PC-3 (cell line): Measurements from ENCODE around the gene CYREN. TPM values are rescaled to one million over a fixed set of nuclear protein-coding genes. Genes with fewer than 3 reads are reported as not detected.
"Not testable (repeated sequence)": the region's sequence is repeated elsewhere in the genome, so short reads cannot be mapped to it uniquely, and the experiment has no call there.

Source experiments
- ATAC-seq: fragments of 200-7000 bp; cut with Tn5 transposase; 2 replicates; pipeline ENCODE4 v1.9.1; 2020; ENCODE audit warnings: mild to moderate bottlenecking, moderate library complexity
- BruUV-seq: library from RNA; stranded (reverse); fragments of 400-500 nt; replicated peaks from 2 replicates; lab custom pipeline; 2021; lab: Mats Ljungman, UMichigan
- CTCF ChIA-PET: fragments of 300-600 bp; sonication (Branson Sonifier 250); formaldehyde crosslinking; loops from one replicate; lab custom pipeline; 2022; ENCODE audit warnings: antibody characterized with exemption; lab: Charles Lee
- POLR2A ChIA-PET: fragments of 300-600 bp; sonication (Branson Sonifier 250); formaldehyde crosslinking; loops from one replicate; lab custom pipeline; 2022; ENCODE audit warnings: antibody characterized with exemption; ENCODE audit not compliant: unreplicated experiment; lab: Charles Lee
- DNase-seq: peaks from one replicate; pipeline ENCODE4 v3.0.0-alpha.2; 2015
- H2AFZ ChIP-seq: fragments of 300-600 bp; sonication (generic); 2 replicates; pipeline ENCODE4 v1.6.0; 2016; ENCODE audit warnings: antibody characterized with exemption, low read length
- H3F3A ChIP-seq: fragments of 300-600 bp; sonication (generic); one replicate; pipeline ENCODE4 v1.6.0; 2017; ENCODE audit warnings: antibody characterized with exemption, low read length, control low read depth, mild to moderate bottlenecking; ENCODE audit not compliant: unreplicated experiment
- H3K27ac ChIP-seq: fragments of 300-600 bp; sonication (generic); 2 replicates; pipeline ENCODE4 v1.5.1; 2016; ENCODE audit warnings: mild to moderate bottlenecking, low read length
- H3K27me3 ChIP-seq: fragments of 300-600 bp; sonication (generic); 2 replicates; pipeline ENCODE4 v1.6.1; 2016; ENCODE audit warnings: low read length, mixed read lengths
- H3K36me3 ChIP-seq: fragments of 300-600 bp; sonication (generic); 2 replicates; pipeline ENCODE4 v1.6.1; 2016; ENCODE audit warnings: low read depth, mixed run types, low read length, mixed read lengths
- H3K4me1 ChIP-seq: fragments of 300-600 bp; sonication (generic); 2 replicates; pipeline ENCODE4 v1.5.1; 2016; ENCODE audit warnings: low read length; ENCODE audit not compliant: insufficient read depth
- H3K4me2 ChIP-seq: fragments of 300-600 bp; sonication (generic); 2 replicates; pipeline ENCODE4 v1.6.0; 2016; ENCODE audit warnings: low read length
- H3K4me3 ChIP-seq: fragments of 300-600 bp; sonication (generic); 2 replicates; pipeline ENCODE4 v1.5.1; 2016; ENCODE audit warnings: mild to moderate bottlenecking, low read length, mixed read lengths
- H3K79me2 ChIP-seq: fragments of 300-600 bp; sonication (generic); 2 replicates; pipeline ENCODE4 v1.6.1; 2017; ENCODE audit warnings: low read length, mixed read lengths
- H3K9ac ChIP-seq: fragments of 300-600 bp; sonication (generic); 2 replicates; pipeline ENCODE4 v1.6.0; 2016; ENCODE audit warnings: mild to moderate bottlenecking, low read length
- H3K9me2 ChIP-seq: fragments of 300-600 bp; sonication (generic); replicated peaks from 2 replicates; pipeline ENCODE4 v1.6.1; 2016; ENCODE audit warnings: mixed run types, low read length, mixed read lengths
- H3K9me3 ChIP-seq: fragments of 300-600 bp; sonication (generic); 2 replicates; pipeline ENCODE4 v1.6.1; 2016; ENCODE audit warnings: low read length, mixed read lengths
- H4K20me1 ChIP-seq: fragments of 300-600 bp; sonication (generic); 2 replicates; pipeline ENCODE4 v1.6.1; 2016; ENCODE audit warnings: low read length, mixed read lengths
- EZH2 ChIP-seq: fragments of 300-600 bp; sonication (generic); IDR thresholded peaks from one replicate; pipeline ENCODE4 v1.6.1; 2017; ENCODE audit warnings: antibody characterized with exemption, mild to moderate bottlenecking, low read length; ENCODE audit not compliant: unreplicated experiment
- EZH2phosphoT487 ChIP-seq: fragments of 300-600 bp; sonication (generic); IDR thresholded peaks from 2 replicates; pipeline ENCODE4 v1.6.1; 2018; ENCODE audit warnings: mild to moderate bottlenecking, antibody characterized with exemption, low read length, borderline replicate concordance
- intact Hi-C: fragments of 100-400 bp; cut with micrococcal nuclease; formaldehyde crosslinking; loops from 2 replicates; pipeline ENCODE4 v1.9.0; 2023
- total RNA-seq: library from RNA; depleted of rRNA; stranded (reverse); fragments of >200 nt; gene quantifications from 2 replicates; pipeline ENCODE4 v1.2.3, GENCODE V29; 2014
- TF ChIP-seq, protein P1 (sequence below): fragments of 300-600 bp; sonication (generic); conservative IDR thresholded peaks from 2 replicates; pipeline ENCODE4 v1.5.1; 2017; ENCODE audit warnings: antibody characterized with exemption, low read depth, mild to moderate bottlenecking, low read length

The CYREN gene
- total RNA-seq, 1 experiment from 2014 or later, result 48.2 TPM

DNA sequence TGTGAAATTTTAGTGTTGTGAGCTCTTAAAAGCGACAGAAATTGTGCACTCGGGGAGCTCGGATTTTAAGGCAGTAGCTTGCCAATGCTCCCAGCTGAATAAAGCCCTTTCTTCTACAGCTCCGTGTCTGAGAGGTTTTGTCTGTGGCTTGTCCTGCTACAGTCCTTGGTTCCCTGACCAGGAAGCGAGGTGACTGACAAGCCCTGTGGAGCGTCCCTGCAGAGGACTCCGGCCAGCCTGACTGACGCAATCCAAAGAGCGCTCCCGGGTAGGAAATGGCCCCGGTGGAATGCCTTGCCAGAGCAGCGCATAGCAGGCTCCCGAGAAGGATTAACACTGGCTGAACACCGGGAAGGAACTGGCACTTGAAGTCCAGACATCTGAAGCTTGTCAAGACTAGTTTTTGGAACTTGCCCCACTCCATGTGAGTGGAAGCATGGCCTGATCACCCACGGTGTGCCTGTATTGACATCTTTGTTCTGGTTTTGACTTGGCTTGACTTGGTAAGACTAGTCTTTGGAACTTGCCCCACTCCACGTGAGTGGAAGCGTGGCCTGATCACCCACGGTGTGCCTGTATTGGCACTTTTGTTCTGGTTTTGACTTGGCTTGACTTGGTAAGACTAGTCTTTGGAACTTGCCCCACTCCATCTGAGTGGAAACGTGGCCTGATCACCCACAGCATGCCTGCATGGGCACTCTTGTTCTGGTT is 1.2 kb upstream of the CYREN start:
- DNase-seq, ATAC-seq, CTCF ChIA-PET, H3K4me3 ChIP-seq, H3K4me2 ChIP-seq, H3K9ac ChIP-seq, H4K20me1 ChIP-seq, BruUV-seq, H3K9me2 ChIP-seq, H3K9me3 ChIP-seq, H2AFZ ChIP-seq, H3K27ac ChIP-seq, H3F3A ChIP-seq, H3K27me3 ChIP-seq, POLR2A ChIA-PET: not testable (repeated sequence)
- H3K36me3 ChIP-seq, result peaks cover 18% of the 10 kb centered on the region
- H3K4me1 ChIP-seq, result peaks cover 20% of the 10 kb centered on the region
- intact Hi-C loops, result loop anchor here (2.0 to 10.0 kb wide), 4 partner anchors 39 to 527 kb away; partner anchors contain the start of genes BPGM and WDR91
- H3K79me2 ChIP-seq, result peaks cover 27% of the 10 kb centered on the region

DNA sequence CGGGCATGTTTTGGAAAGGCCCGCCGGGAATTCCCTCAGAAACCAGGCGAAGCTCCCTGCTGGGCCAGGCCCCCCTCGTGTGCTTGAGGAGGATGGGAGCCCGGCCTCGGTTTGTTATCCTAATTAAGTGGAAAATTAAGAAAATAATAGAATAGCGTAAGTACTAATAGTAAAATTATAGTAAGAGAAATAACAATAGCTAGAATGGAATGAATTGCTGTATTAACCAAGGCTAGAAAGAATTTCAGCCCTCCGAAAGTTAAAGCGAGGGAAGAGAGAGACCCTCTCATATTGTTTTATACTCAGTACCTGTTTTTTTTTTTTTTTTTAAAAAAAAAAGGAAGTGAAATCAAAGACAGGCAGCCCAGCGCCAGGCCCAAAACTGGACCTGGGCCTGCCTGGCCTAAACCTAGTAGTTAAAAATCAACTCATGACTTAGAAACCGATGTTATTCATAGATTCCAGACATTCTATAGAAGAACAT is 533 bp upstream of the CYREN start:
- DNase-seq, H3K27me3 ChIP-seq, H3K9me3 ChIP-seq, H3F3A ChIP-seq, H3K9me2 ChIP-seq, ATAC-seq, H4K20me1 ChIP-seq: not testable (repeated sequence)
- Histone ChIP-seq H3K4me2 (peak overlapping the region; percentile 97), H3K79me2 (peaks cover 27% of the 10 kb centered on the region), H3K36me3 (peaks cover 25% of the 10 kb centered on the region), H2AFZ (peak overlapping the region; percentile 89), H3K4me1 (peaks cover 13% of the 10 kb centered on the region), H3K27ac (peak overlapping the region; percentile 94), H3K4me3 (peak overlapping the region; percentile 94), H3K9ac (peak overlapping the region; percentile 99)
- CTCF ChIA-PET, result interaction anchor here (0.6 kb wide), 2 partner anchors 665 to 736 kb away, joined by 3 to 6 read pairs; no protein-coding TSS in a partner anchor
- TSS peak; percentile 58 for BruUV-seq
- POLR2A ChIA-PET, result interaction anchor here (0.5 to 0.6 kb wide), 3 partner anchors 40 to 481 kb away, joined by 3 to 13 read pairs (median 3); partner anchors contain the start of gene WDR91
- intact Hi-C loops, result loop anchor here (1.0 to 10.0 kb wide), 6 partner anchors 23 to 526 kb away; partner anchors contain the start of genes BPGM, TMEM140 and WDR91

DNA sequence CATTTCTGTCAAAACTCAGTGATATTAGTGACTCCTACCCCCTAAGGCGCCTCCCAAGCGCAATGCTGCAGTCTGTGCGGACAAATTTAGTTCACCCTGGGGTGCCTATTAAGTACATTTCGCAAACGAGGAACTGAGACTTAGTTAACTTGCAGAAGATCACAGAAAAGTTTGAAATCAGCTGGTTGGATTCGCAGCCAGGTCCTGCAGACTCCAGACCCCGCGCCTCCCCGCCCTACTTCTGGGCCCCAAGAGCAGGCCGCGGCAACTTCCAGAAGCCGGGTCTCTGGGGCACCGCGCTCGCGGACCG is 588 bp downstream of the CYREN start:
- no peaks in the 10 kb centered on the region for H3F3A ChIP-seq
- peaks cover 13% of the 10 kb centered on the region for H3K4me1 ChIP-seq
- H3K27ac ChIP-seq, result peak overlapping the region; percentile 94
- no TSS peak for BruUV-seq
- TF ChIP-seq EZH2, result no peak
- TF ChIP-seq, protein P1, sequence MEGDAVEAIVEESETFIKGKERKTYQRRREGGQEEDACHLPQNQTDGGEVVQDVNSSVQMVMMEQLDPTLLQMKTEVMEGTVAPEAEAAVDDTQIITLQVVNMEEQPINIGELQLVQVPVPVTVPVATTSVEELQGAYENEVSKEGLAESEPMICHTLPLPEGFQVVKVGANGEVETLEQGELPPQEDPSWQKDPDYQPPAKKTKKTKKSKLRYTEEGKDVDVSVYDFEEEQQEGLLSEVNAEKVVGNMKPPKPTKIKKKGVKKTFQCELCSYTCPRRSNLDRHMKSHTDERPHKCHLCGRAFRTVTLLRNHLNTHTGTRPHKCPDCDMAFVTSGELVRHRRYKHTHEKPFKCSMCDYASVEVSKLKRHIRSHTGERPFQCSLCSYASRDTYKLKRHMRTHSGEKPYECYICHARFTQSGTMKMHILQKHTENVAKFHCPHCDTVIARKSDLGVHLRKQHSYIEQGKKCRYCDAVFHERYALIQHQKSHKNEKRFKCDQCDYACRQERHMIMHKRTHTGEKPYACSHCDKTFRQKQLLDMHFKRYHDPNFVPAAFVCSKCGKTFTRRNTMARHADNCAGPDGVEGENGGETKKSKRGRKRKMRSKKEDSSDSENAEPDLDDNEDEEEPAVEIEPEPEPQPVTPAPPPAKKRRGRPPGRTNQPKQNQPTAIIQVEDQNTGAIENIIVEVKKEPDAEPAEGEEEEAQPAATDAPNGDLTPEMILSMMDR, result no peak
- no peak for TF ChIP-seq EZH2phosphoT487
- intact Hi-C loops, result loop anchor here (1.0 to 10.0 kb wide), 6 partner anchors 22 to 525 kb away; partner anchors contain the start of genes BPGM, TMEM140 and WDR91
- peak overlapping the region; percentile 99 for H3K9ac ChIP-seq
- peaks cover 27% of the 10 kb centered on the region for H3K79me2 ChIP-seq
- DNase-seq (no peak), ATAC-seq (no peak)
- H3K27me3 ChIP-seq, result no peaks in the 10 kb centered on the region
- H3K4me2 ChIP-seq, result peak overlapping the region; percentile 97
- H3K9me2 ChIP-seq, result no peaks in the 10 kb centered on the region
- H3K36me3 ChIP-seq, result peaks cover 35% of the 10 kb centered on the region
- ChIA-PET CTCF (no interaction called here), POLR2A (interaction anchor here (0.6 kb wide), 2 partner anchors 140 to 203 kb away, joined by 4 to 7 read pairs; no protein-coding TSS in a partner anchor)
- H2AFZ ChIP-seq, result peak overlapping the region; percentile 89
- peak overlapping the region; percentile 94 for H3K4me3 ChIP-seq
- no peaks in the 10 kb centered on the region for H3K9me3 ChIP-seq
- H4K20me1 ChIP-seq, result no peaks in the 10 kb centered on the region
